CD4-positive, alpha-beta T cell treated with Interleukin-12 subunit alpha and Interleukin-12 subunit beta, for 1 hour (primary cell): Measurements from ENCODE around the gene C8G.

Experiments
- DNase-seq: peaks from one replicate; pipeline ENCODE4 v3.0.0-alpha.2; 2020

The C8G gene

DNA sequence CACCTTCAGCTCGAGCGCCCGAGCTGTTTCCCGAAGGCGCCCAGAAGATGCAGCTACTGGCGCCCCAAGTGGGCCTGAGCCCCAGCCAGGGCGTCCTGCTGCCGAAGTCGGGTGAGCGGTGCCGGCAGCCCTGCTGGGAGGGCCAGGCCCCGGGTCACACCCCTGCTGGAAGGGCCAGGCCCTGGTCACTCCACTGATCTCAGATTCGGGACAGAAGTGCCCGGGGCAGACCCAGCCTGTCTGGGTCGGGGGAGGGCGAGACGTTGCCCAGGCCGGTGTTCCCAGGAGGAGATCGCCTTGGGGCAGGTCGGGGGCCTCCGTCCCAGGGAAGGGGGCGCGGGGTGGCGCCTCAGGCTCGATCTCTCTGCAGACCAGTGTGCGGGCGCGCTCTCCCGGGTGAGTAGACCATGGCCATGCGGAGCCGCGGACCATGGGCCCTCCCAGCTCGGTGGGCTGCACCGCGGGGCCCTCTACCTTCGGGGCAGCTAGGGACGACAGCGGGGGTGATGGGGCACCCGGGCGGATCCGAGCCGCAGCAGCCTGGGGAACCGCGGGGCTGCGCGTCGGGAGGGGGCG is 40.1 kb downstream of the C8G start:
- no peak for DNase-seq

DNA sequence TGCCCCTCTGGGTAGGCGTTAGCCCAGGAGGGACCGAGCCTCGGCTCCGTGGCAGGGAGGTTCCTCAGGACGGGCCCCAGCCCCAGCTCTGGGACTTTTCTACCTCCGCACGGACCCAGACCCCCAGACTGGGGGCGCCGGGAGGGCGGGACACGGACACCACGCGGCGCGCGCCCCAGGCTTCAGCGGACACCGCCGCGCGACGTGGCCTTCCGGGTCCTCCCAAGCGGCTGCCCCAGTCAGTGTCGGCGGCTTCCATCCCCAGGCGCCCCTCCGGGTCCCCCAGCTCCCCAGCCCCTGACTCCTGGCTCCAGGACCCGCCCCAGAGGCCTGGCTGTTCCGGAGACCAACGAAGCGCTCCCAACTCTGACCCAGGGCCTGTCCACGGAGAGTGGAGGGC is 40.8 kb downstream of the C8G start:
- no peak for DNase-seq

DNA sequence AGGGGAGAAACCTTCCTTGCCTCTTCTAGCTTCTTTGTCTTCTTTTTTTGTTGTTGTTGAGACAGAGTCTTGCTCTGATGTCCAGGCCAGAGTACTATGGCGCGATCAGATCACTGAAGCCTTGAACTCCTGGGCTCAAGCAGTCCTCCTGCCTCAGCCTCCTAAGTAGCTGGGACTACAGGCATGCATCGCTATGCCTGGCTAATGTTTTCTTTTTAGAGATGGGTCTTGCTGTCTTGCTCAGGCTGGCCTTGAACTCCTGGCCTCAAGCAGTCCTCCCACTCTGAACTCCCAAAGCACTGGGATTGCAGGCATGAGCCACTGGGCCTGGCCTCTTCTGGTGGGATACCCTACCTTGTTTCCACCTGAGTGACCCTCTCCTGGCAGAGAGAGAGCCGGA is 43.8 kb downstream of the C8G start:
- DNase-seq, result no peak

DNA sequence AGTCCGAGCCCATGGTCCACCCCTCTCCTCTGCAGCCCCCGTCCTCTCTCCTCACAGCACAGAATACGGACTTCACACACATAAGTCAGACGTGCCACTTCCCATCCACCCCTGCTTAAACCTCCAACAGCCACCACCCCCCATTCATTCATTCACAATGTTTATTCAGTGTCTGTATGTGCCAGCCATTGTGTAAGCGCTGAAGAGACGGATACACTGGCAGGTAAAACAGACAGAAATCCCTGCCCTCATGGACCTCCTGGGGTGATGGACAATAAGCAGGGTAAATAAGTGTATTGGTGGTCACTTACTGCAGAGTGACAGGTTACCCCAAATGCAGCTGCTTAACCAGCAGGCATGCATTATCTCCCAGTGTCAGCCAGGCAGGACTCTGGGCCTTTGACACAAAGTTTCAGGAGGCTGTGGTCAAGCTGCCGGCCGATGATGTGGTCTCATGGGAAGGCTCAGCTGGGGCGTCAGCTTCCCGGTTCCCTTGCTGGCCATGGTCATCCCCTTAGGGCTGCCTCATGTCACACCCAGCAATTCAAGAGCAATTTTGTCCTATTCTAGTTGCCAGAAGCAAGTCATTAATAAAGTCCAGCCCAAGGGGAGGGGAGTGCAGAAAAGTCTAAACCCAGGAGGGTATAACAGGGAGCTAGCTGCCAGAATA is 45.3 kb downstream of the C8G start:
- no peak for DNase-seq

DNA sequence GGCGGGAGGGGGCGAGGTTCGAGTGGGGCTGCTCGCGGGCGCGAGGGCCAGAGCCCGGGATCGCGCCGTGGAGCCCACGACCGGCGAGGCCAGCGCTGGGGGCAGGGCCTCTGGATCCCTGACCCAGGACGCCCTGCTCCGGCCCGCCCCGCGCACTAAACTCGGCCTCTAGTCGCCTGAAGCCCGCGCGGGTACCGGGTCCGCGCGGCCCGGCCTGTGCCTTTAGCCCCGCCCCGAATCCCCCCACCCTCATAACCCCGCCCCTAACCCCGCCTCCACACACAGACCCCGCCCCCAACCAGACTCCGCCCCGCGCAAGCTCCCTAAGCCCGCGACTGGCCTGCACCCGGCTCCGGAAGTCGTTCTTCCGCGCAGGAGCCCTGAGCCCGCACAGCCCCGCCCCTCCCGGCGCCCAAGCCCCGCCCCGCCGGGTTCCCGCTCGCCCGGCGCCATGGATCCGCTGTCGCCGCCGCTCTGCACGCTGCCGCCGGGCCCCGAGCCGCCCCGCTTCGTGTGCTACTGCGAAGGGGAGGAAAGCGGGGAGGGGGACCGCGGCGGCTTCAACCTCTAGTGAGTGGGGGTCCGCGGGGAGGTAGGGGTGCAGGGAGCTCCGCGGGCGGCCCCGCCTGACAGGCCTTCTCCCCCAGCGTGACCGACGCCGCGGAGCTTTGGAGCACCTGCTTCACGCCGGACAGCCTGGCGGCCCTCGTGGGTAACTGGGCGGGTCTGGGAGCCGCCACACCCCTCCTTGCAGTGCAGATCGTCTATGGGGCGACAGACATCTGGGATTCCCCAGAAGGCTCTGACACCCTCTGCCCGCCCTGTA is 47.2 kb downstream of the C8G start, which contains the start of gene PAXX:
Gene PAXX, plus strand, starts transcription at position 430 of the 826 bp plus-strand sequence. Its CDS starts 22 bp downstream, at position 452.
- peak; percentile 95 for DNase-seq

DNA sequence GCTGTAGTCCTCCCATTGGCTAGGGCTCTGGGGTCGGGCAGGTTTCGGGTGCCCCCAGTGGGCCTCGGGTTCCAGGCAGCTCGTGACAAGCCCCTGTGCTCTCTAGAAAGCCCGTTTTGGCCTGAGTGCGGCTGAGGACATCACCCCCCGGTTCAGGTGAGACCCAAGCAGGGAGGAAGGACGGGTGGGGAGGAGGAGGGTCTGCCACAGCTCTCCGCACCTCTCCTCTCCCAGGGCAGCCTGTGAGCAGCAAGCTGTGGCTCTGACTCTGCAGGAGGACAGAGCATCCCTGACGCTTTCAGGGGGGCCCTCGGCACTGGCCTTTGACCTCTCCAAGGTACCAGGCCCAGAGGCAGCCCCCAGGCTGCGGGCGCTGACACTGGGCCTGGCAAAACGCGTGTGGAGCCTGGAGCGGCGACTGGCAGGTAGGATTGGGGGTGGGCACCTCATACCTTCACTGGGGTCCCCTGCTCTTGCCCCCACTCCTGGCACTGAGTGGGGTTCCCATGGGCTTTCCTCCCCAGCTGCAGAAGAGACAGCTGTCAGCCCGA is 47.9 kb downstream of the C8G start:
- DNase-seq, result no peak

DNA sequence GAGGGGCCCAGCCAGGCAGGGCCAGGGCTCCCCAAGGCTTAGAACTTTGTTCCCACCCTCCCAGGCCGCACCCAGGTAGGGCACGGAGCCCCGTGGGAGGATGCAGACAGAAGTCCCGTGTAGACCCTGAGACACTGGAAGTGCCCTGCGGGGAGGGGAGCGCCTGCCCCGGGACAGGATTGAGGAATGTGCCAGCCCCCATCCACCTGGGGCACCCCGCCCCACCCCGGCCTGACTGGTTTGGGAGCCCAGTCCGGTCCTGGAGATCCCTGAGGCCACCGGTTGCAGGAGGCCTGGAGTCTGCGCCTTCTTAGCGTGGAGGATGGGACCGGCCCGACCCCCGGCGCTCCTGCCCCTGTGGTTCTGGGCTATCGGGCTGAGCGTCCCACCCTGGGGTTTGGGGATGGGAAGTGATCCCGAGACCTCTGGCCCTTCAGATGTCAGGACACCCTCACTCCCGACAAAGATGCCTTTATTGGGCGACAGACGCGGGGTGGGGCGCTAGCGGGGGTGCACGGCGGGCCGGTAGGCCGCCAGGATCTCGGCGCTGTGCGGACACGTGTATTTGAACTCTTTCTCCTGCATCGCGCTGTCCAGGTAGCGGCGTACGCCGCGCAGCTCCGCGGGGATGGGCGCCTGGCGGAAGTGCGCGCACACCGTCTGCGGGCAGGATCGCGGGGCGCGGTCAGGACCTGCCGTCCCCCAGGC is 49.3 kb downstream of the C8G start:
- no peak for DNase-seq

DNA sequence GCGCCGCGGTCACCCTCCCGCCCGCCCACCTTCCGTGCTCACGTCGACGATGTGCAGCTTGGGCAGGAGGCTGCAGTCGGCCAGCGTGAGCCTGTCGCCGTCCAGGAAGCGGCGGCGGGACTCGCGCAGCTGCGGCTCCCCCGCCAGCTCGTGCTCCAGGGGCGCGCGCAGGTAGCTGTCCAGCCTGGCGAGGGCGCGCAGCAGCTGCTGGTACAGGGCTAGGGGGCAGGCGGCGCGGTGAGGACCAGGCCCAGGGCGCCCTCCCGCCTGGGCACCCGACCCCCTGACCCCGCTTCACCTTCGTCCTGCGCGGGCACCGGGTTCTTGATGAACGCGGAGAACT is 49.8 kb downstream of the C8G start:
- no peak for DNase-seq

DNA sequence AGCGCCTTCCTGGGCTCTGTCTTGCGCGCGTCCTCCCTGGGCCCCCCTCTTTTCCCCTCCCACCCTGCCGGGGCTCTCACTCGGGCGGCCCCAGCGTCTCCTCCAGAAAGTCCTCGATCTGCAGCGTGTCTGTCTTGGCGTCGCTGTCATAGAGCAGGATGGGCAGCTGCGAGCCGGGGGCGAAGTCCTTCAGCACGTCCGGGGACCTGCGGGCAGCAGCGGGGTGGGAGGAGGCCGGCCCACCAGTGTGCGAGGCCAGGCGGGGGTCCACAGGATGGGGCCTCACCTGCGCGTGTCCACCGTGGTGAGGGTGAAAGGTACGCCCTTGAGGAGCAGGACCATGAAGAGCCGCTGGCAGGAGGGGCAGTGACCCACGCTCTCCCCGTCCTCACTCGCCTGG is 50.3 kb downstream of the C8G start:
- DNase-seq, result no peak

DNA sequence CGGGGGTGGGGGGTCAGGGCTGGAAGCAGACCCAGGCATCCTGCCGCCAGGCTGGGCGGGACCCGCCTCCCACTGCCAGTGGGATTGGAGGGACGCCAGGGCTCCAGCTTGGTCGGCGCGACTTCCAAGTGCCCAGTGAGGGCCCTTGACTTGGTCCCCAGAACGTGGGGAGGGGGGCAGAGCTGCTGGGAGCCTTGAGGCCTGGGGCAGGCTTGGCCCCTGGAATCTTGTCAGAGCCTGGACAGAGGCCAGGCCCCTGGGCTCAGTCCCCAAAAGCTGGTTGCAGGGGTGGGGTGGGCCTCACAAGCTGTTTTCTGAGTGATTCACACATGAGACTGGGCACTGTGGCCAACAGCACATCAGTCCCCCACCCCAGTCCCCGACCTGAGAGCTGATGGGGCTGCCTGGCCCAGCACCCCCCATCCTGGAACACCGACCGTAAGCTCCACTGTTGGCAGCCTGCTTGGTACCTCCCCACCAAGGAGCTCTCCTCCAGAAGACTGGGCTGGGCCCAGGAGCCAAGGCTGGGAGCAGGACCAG is 50.8 kb downstream of the C8G start:
- DNase-seq, result no peak
